Measurements from ENCODE around the gene TBC1D1. TPM values are rescaled to one million over a fixed set of nuclear protein-coding genes. Genes with fewer than 3 reads are reported as not detected.

TBC1D1 gene
- total RNA-seq, 1 experiment from 2014 or later, result 106 TPM

DNA sequence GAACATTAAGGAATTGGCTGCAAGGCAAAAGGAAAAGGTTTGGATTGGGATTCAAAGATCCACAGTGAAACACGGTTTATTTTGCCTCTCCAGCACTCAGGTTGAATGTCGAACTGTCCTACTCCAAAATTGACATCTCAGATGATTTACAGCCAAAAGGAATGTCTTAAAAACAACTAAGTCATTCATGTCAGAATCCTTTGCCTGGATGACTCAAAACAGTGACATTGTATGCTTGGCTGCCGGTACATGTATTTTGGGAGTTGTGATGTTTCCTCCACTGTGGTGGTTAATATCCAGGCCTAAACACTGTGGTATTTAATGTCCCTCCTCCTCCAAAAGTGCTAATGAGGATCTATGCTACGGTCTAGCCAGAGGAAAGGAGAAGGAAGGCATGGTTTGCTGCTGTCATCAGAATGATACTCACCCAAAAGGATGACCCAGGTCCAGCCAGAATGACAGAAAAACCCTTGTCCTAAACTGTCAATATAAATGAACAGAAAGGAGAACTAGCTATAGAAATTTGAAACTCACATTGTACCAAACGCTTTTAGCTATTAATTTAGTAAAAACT is 43.5 kb upstream of the TBC1D1 start:
- Histone ChIP-seq H2AFZ (no peak overlapping the region), H3F3A (ENCODE audit: insufficient read depth, low read depth) (no peaks in the 10 kb centered on the region), H3K79me2 (ENCODE audit: low read depth) (no peaks in the 10 kb centered on the region), H3K9me3 (ENCODE audit: insufficient read depth, low read depth) (no peaks in the 10 kb centered on the region), H3K9me2 (ENCODE audit: insufficient read depth) (no peaks in the 10 kb centered on the region), H3K4me2 (no peak overlapping the region), H3K27me3 (ENCODE audit: insufficient read depth, low read depth) (no peaks in the 10 kb centered on the region), H3K4me3 (no peak overlapping the region), H3K27ac (no peak overlapping the region), H3K36me3 (ENCODE audit: low read depth) (peaks cover 2% of the 10 kb centered on the region; the same call in 1 of the 2 replicates), H3K4me1 (replicated peaks; ENCODE audit: insufficient read depth) (no peaks in the 10 kb centered on the region), H4K20me1 (ENCODE audit: insufficient read depth) (no peaks in the 10 kb centered on the region)
- POLR2A ChIA-PET (ENCODE audit: unreplicated experiment), result interaction anchor here (0.6 kb wide), 1 partner anchor 96 kb away, joined by 6 read pairs; no protein-coding TSS in a partner anchor
- no TSS peak for BruUV-seq (replicated peaks)
- CTCF ChIA-PET, result interaction anchor here (0.5 kb wide), 1 partner anchor 57 kb away, joined by 3 read pairs; no protein-coding TSS in a partner anchor
- TF ChIP-seq, protein P1, sequence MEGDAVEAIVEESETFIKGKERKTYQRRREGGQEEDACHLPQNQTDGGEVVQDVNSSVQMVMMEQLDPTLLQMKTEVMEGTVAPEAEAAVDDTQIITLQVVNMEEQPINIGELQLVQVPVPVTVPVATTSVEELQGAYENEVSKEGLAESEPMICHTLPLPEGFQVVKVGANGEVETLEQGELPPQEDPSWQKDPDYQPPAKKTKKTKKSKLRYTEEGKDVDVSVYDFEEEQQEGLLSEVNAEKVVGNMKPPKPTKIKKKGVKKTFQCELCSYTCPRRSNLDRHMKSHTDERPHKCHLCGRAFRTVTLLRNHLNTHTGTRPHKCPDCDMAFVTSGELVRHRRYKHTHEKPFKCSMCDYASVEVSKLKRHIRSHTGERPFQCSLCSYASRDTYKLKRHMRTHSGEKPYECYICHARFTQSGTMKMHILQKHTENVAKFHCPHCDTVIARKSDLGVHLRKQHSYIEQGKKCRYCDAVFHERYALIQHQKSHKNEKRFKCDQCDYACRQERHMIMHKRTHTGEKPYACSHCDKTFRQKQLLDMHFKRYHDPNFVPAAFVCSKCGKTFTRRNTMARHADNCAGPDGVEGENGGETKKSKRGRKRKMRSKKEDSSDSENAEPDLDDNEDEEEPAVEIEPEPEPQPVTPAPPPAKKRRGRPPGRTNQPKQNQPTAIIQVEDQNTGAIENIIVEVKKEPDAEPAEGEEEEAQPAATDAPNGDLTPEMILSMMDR (conservative IDR thresholded peaks at IDR 0.05), result no peak
- no peak for TF ChIP-seq EZH2 (IDR thresholded peaks at IDR 0.05; ENCODE audit: low read depth)
- intact Hi-C loops (cut with micrococcal nuclease; ENCODE audit: unreplicated experiment), result no loop called here
- no peak for DNase-seq

DNA sequence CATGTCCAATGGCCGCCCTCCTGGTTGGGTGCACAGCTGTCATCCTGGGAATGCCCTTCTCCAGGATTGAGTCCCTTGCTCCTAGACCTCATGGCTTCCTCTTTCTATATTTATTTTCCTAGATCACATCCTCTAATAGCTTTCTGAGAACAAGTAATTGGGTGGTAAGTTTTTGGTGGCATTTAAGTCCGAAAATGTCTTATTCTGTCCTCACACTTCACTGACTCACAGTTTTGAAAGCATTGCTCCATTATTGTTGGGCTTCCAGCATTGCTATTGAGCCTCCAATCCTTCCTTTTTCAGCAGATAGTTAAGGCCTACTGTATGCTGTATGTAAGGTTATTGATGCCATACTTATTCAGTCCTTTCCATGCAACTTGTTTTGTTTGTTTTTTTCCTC is 38.5 kb upstream of the TBC1D1 start:
- no peak for DNase-seq
- CTCF ChIA-PET, result no interaction called here
- Histone ChIP-seq H3K4me2 (no peak overlapping the region), H3K36me3 (ENCODE audit: low read depth) (peaks cover 14% of the 10 kb centered on the region), H3K4me1 (replicated peaks; ENCODE audit: insufficient read depth) (no peaks in the 10 kb centered on the region), H3K27ac (no peak overlapping the region), H2AFZ (no peak overlapping the region), H3K9me2 (ENCODE audit: insufficient read depth) (no peaks in the 10 kb centered on the region), H3K79me2 (ENCODE audit: low read depth) (no peaks in the 10 kb centered on the region), H3K4me3 (no peak overlapping the region), H3K9me3 (ENCODE audit: insufficient read depth, low read depth) (no peaks in the 10 kb centered on the region), H4K20me1 (ENCODE audit: insufficient read depth) (no peaks in the 10 kb centered on the region), H3K27me3 (ENCODE audit: insufficient read depth, low read depth) (no peaks in the 10 kb centered on the region), H3F3A (ENCODE audit: insufficient read depth, low read depth) (no peaks in the 10 kb centered on the region)
- TF ChIP-seq, protein P1 (conservative IDR thresholded peaks at IDR 0.05), result no peak
- TF ChIP-seq EZH2 (IDR thresholded peaks at IDR 0.05; ENCODE audit: low read depth), result no peak
- intact Hi-C loops (cut with micrococcal nuclease; ENCODE audit: unreplicated experiment), result no loop called here
- BruUV-seq (replicated peaks), result no TSS peak
- POLR2A ChIA-PET (ENCODE audit: unreplicated experiment), result no interaction called here

DNA sequence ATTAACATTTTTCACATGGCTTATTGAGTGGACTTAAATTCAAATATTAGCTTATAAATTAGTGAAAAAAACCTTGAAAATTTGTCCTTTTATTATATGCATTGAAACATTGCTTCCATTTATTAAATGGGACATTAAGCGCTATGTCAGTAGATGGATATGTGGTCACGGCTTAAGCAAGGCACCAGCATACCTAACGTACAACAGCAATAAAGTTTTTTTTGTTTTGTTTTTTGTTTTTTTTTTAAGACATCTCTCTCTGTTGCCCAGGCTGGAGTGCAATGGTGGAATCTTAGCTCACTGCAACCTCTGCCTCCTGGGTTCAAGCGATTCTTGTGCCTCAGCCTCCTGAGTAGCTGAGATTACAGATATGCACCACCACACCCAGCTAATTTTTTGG is 32.8 kb upstream of the TBC1D1 start:
- no peaks in the 10 kb centered on the region for H3K9me2 ChIP-seq (ENCODE audit: insufficient read depth)
- no peak for TF ChIP-seq EZH2 (IDR thresholded peaks at IDR 0.05; ENCODE audit: low read depth)
- TF ChIP-seq, protein P1 (conservative IDR thresholded peaks at IDR 0.05), result no peak
- no peaks in the 10 kb centered on the region for H3K27me3 ChIP-seq (ENCODE audit: insufficient read depth, low read depth)
- ChIA-PET POLR2A (ENCODE audit: unreplicated experiment) (interaction anchor here (0.6 kb wide), 1 partner anchor 204 kb away, joined by 4 read pairs; no protein-coding TSS in a partner anchor), CTCF (no interaction called here)
- no peak overlapping the region for H3K27ac ChIP-seq
- H4K20me1 ChIP-seq (ENCODE audit: insufficient read depth), result no peaks in the 10 kb centered on the region
- no peaks in the 10 kb centered on the region for H3K4me1 ChIP-seq (replicated peaks; ENCODE audit: insufficient read depth)
- no peak overlapping the region for H3K4me2 ChIP-seq
- no TSS peak for BruUV-seq (replicated peaks)
- no peak for DNase-seq
- H3K36me3 ChIP-seq (ENCODE audit: low read depth), result peaks cover 11% of the 10 kb centered on the region
- H3F3A ChIP-seq (ENCODE audit: insufficient read depth, low read depth), result no peaks in the 10 kb centered on the region; the same call in 1 of the 2 replicates
- H3K79me2 ChIP-seq (ENCODE audit: low read depth), result no peaks in the 10 kb centered on the region
- intact Hi-C loops (cut with micrococcal nuclease; ENCODE audit: unreplicated experiment), result no loop called here
- no peak overlapping the region for H2AFZ ChIP-seq
- no peak overlapping the region for H3K4me3 ChIP-seq
- no peaks in the 10 kb centered on the region for H3K9me3 ChIP-seq (ENCODE audit: insufficient read depth, low read depth)

Data from PC-9 (cell line).